Pancreas (tissue), 10 donors: ENCODE data around the gene WNT7A. TPM values are rescaled to one million over a fixed set of nuclear protein-coding genes. Genes with fewer than 3 reads are reported as not detected.

Source experiments
- ATAC-seq, 4 donors: fragments of 200-7000 bp; cut with Tn5 transposase; one replicate each; pipeline versions ENCODE4 v1.8.0 to v1.9.1; 2020; ENCODE audit warnings: mild to moderate bottlenecking in 4 of 4, moderate library complexity in 4 of 4
- DNase-seq, 6 donors: peaks; one replicate each; pipeline ENCODE4 v3.0.0-alpha.2; 2020
- FAIRE-seq: peaks from 2 replicates; lab custom pipeline; 2012; peaks lifted over from hg19 to GRCh38; lab: Jason Lieb, UNC
- H3K27ac ChIP-seq, 4 donors: fragments of 200-600 bp; sonication (generic); 1 replicate in 3 of 4; 2 replicates in 1 of 4; pipeline versions ENCODE4 v1.5.0 to v1.8.0; 2020
- H3K27me3 ChIP-seq, 4 donors: fragments of 200-600 bp; one replicate each; pipeline ENCODE4 v1.8.0; 2021
- H3K36me3 ChIP-seq, 3 donors: fragments of 200-600 bp; sonication (generic) in 1 of 3; one replicate each; pipeline versions ENCODE4 v1.5.0 to v1.8.0; 2020 to 2021
- H3K4me1 ChIP-seq, 3 donors: fragments of 200-600 bp; one replicate each; pipeline ENCODE4 v1.8.0; 2021
- H3K4me3 ChIP-seq, 4 donors: fragments of 200-600 bp; sonication (generic) in 2 of 4; one replicate each; pipeline versions ENCODE4 v1.5.0 to v1.8.0; 2020 to 2021
- H3K9me3 ChIP-seq, 4 donors: fragments of 200-600 bp; one replicate each; pipeline ENCODE4 v1.8.0; 2021
- CTCF ChIP-seq, 4 donors: fragments of 200-600 bp; sonication (generic) in 3 of 4; IDR thresholded peaks; one replicate each; pipeline versions ENCODE4 v1.5.0 to v1.8.0; 2021; ENCODE audit warnings: antibody characterized with exemption in 4 of 4
- WGBS, 2 donors: extraction: QIAGEN DNeasy Blood & Tissue Kit; methylation state at CpG; one replicate each; pipeline ENCODE4 v1.1.7; 2013; 5-methylcytosine and 5-hydroxymethylcytosine counted together
- intact Hi-C, 3 donors: fragments of 100-400 bp; cut with DNase I; formaldehyde crosslinking; loops; one replicate each; pipeline versions ENCODE4 v1.11.1 to v1.14.2; 2022
- polyA plus RNA-seq, 2 donors: library from polyadenylated mRNA; stranded (reverse); fragments of 200-250 nt; gene quantifications; one replicate each; pipeline ENCODE4 v1.2.3, GENCODE V29; 2013
- total RNA-seq, 6 donors: library from RNA; stranded (reverse); fragmentation: NEBNext Ultra II Directional in 4 of 6; extraction: Animal tissue kit (Norgen Biotek cat#: 25700) in 4 of 6; gene quantifications; one replicate each; pipeline versions ENCODE4 v1.2.1 to v1.2.4, GENCODE V29; 2021 to 2023
- donor health status: healthy with polysubstance abuse.
- donor health status: DM: no; HTN: no; CAD: no; lungs with moderate emphysema.
- donor health status: DM: no; HTN: no; CAD: no.
- donor health status: control.
- donor health status: control.
- donor health status: Bipolar disorder and iron deficiency.
- donor health status: DM: yes; HTN: yes; CAD: no.
- donor health status: DM: no; HTN: no; CAD: no.
- donor health status: DM: no; HTN: no; CAD: no.
- donor health status: DM: yes; HTN: yes; CAD: no.

Gene WNT7A
- total and polyA plus RNA-seq, 8 donors = 0.04 to 0.31 (median 0.09) TPM; not detected in 1

- no peaks in the 10 kb centered on the region for H3K36me3 ChIP-seq
- DNase-seq = no peak
- WGBS, 2 donors = 76 to 81% methylated on average over 12 of the region's 12 CpGs
- intact Hi-C loops = no loop called here
- no peak for TF ChIP-seq CTCF (IDR thresholded peaks at IDR 0.05)
- FAIRE-seq = no peak
- no peak overlapping the region for H3K4me3 ChIP-seq
- H3K27ac ChIP-seq = no peak overlapping the region
- H3K9me3 ChIP-seq = no peaks in the 10 kb centered on the region
- no peak for ATAC-seq
- H3K4me1 ChIP-seq = no peaks in the 10 kb centered on the region
- H3K27me3 ChIP-seq = no peaks in the 10 kb centered on the region
Observed at GRCh38 chr3:13836658-13837587, 42.9 kb downstream of the WNT7A start.

- no peak for TF ChIP-seq CTCF (IDR thresholded peaks at IDR 0.05)
- H3K9me3 ChIP-seq = no peaks in the 10 kb centered on the region
- no peaks in the 10 kb centered on the region for H3K36me3 ChIP-seq
- DNase-seq = no peak
- H3K27me3 ChIP-seq = no peaks in the 10 kb centered on the region
- no peaks in the 10 kb centered on the region for H3K4me1 ChIP-seq
- FAIRE-seq = no peak
- WGBS, 2 donors = 67 to 71% methylated on average over 9 of the region's 9 CpGs
- no peak for ATAC-seq
- intact Hi-C loops = no loop called here
- no peak overlapping the region for H3K4me3 ChIP-seq
- no peak overlapping the region for H3K27ac ChIP-seq
Observed at GRCh38 chr3:13835246-13835645, 44.6 kb downstream of the WNT7A start.

GRCh38 chr3:13834258-13835035 is 45.4 kb downstream of the WNT7A start:
- TF ChIP-seq CTCF (IDR thresholded peaks at IDR 0.05) = no peak
- no peaks in the 10 kb centered on the region for H3K9me3 ChIP-seq
- FAIRE-seq (no peak), DNase-seq (no peak), ATAC-seq (no peak)
- no peak overlapping the region for H3K27ac ChIP-seq
- no peaks in the 10 kb centered on the region for H3K27me3 ChIP-seq
- no peaks in the 10 kb centered on the region for H3K4me1 ChIP-seq
- no peak overlapping the region for H3K4me3 ChIP-seq
- 55 to 60% methylated on average over 14 of the region's 14 CpGs for WGBS, 2 donors
- H3K36me3 ChIP-seq = no peaks in the 10 kb centered on the region
- intact Hi-C loops = no loop called here

GRCh38 chr3:13833506-13834257 is 46.2 kb downstream of the WNT7A start:
- intact Hi-C loops = no loop called here
- no peak overlapping the region for H3K27ac ChIP-seq
- WGBS, 2 donors = 74 to 84% methylated on average over 9 of the region's 9 CpGs
- H3K36me3 ChIP-seq = no peaks in the 10 kb centered on the region
- DNase-seq (no peak), ATAC-seq (no peak), FAIRE-seq (no peak)
- TF ChIP-seq CTCF (IDR thresholded peaks at IDR 0.05) = no peak
- no peaks in the 10 kb centered on the region for H3K4me1 ChIP-seq
- no peaks in the 10 kb centered on the region for H3K9me3 ChIP-seq
- no peaks in the 10 kb centered on the region for H3K27me3 ChIP-seq
- H3K4me3 ChIP-seq = no peak overlapping the region
